Brain pericyte (primary cell): ENCODE results near the gene SLC25A5.
"Not testable (repeated sequence)": the region's sequence is repeated elsewhere in the genome, so short reads cannot be mapped to it uniquely, and the experiment has no call there.

ENCODE experiments used
- DNase-seq: peaks from one replicate; pipeline ENCODE4 v3.0.0-alpha.2; 2012; ENCODE audit warnings: low read depth, low spot score

SLC25A5 gene

GRCh38 chrX:119503484-119503861 is 35.2 kb downstream of the SLC25A5 start:
- no peak for DNase-seq

GRCh38 chrX:119505145-119505544 is 36.9 kb downstream of the SLC25A5 start:
- not testable (repeated sequence) for DNase-seq

- no peak for DNase-seq
These were observed 37.7 kb downstream of the SLC25A5 start for GRCh38 chrX:119505945-119506344.

- DNase-seq, result no peak
These were observed 39.0 kb downstream of the SLC25A5 start for GRCh38 chrX:119507206-119507605.

- DNase-seq, result no peak
These were observed 44.0 kb downstream of the SLC25A5 start for GRCh38 chrX:119512146-119512800.

- no peak for DNase-seq
These were observed 48.0 kb downstream of the SLC25A5 start for GRCh38 chrX:119516157-119516702.

- no peak for DNase-seq
These were observed 50.1 kb downstream of the SLC25A5 start for GRCh38 chrX:119518371-119518770.
